COLO668 (cell line): ENCODE measurements around the gene HAUS1.
"Not testable (repeated sequence)": the region's sequence is repeated elsewhere in the genome, so short reads cannot be mapped to it uniquely, and the experiment has no call there.

Experiments used
- DNase-seq: peaks from one replicate; lab custom pipeline; 2025; ENCODE audit not compliant: unreplicated experiment; lab: John Stamatoyannopoulos, UW

The HAUS1 gene

GRCh38 chr18:46156124-46156745 is 52.0 kb downstream of the HAUS1 start:
- no peak for DNase-seq

GRCh38 chr18:46156843-46157242 is 52.7 kb downstream of the HAUS1 start:
- no peak for DNase-seq

- DNase-seq = no peak
These were observed 54.3 kb downstream of the HAUS1 start for GRCh38 chr18:46158499-46158898.

- no peak for DNase-seq
These were observed 56.0 kb downstream of the HAUS1 start for GRCh38 chr18:46160050-46160798.

- DNase-seq = not testable (repeated sequence)
These were observed 56.7 kb downstream of the HAUS1 start for GRCh38 chr18:46160840-46161239.

- DNase-seq = no peak
These were observed 57.7 kb downstream of the HAUS1 start for GRCh38 chr18:46161703-46162396.

GRCh38 chr18:46163091-46163490 is 58.9 kb downstream of the HAUS1 start:
- no peak for DNase-seq

- no peak for DNase-seq
These were observed 59.8 kb downstream of the HAUS1 start for GRCh38 chr18:46163941-46164499.

GRCh38 chr18:46164502-46164901 is 60.3 kb downstream of the HAUS1 start:
- not testable (repeated sequence) for DNase-seq

- no peak for DNase-seq
These were observed 60.7 kb downstream of the HAUS1 start for GRCh38 chr18:46164920-46165319.

GRCh38 chr18:46166261-46166970 is 62.2 kb downstream of the HAUS1 start:
- no peak for DNase-seq

- DNase-seq = no peak
These were observed 63.8 kb downstream of the HAUS1 start for GRCh38 chr18:46167971-46168370.

GRCh38 chr18:46169464-46169941 is 65.3 kb downstream of the HAUS1 start:
- DNase-seq = no peak

- peak; percentile 44 for DNase-seq
These were observed 67.1 kb downstream of the HAUS1 start for GRCh38 chr18:46171331-46171730.

GRCh38 chr18:46173393-46174341 is 69.5 kb downstream of the HAUS1 start:
- peak; percentile 99 for DNase-seq

- DNase-seq = peak; percentile 63
These were observed 70.3 kb downstream of the HAUS1 start for GRCh38 chr18:46174342-46175041.

- no peak for DNase-seq
These were observed 71.8 kb downstream of the HAUS1 start for GRCh38 chr18:46176001-46176400.
